ENCODE results near the gene HMGCS1. TPM values are rescaled to one million over a fixed set of nuclear protein-coding genes. Genes with fewer than 3 reads are reported as not detected.

HMGCS1 gene
- total RNA-seq, 1 experiment from 2014 or later = 52.8 TPM

DNA sequence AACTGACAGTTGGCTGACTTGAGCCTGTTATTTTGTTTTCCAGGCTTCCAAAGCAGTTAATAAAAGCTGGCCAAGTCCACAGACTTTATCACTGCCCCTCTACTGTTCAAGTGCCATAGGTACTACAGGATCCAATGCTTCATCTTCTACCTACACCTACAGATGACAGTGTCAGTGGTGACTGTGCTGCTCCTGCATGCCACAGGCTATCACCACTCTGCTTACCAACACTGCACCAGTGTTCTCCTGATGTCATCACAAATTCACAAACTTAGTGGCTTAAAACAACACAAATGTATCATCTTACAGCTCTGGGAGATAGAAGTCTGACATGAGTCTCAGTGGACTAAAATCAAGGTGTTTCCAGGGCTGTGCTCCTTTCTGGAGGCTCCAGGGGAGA, 26.6 kb downstream of the HMGCS1 start:
- no TSS peak for BruUV-seq (replicated peaks)
- no peaks in the 10 kb centered on the region for H3K4me1 ChIP-seq (ENCODE audit: control insufficient read depth in 1 of 2, insufficient read depth in 2 of 2, low read length in 2 of 2)
- H3K79me2 ChIP-seq (ENCODE audit: insufficient read depth, low read length) = no peaks in the 10 kb centered on the region
- H3K27me3 ChIP-seq (ENCODE audit: insufficient read depth, low read length) = no peaks in the 10 kb centered on the region
- H3K9ac ChIP-seq (ENCODE audit: low read length) = no peak overlapping the region
- no peak overlapping the region for H3K27ac ChIP-seq (ENCODE audit: low read depth, low read length)
- DNase-seq (ENCODE audit: low read depth, low spot score) (no peak), ATAC-seq (no peak)
- H2AFZ ChIP-seq (ENCODE audit: low read depth, low read length, poor library complexity, severe bottlenecking) = no peak overlapping the region
- no peak overlapping the region for H3K4me3 ChIP-seq (replicated peaks in 1 of 2; ENCODE audit: low read depth in 1 of 2, low read length in 2 of 2)
- intact Hi-C loops (cut with micrococcal nuclease) = no loop called here
- peaks cover 7 to 8% of the 10 kb centered on the region in 2 experiments; a peak in 1 of 4 replicates for H3K36me3 ChIP-seq (ENCODE audit: control insufficient read depth in 1 of 2, insufficient read depth in 2 of 2, low read length in 2 of 2)
- H4K20me1 ChIP-seq (ENCODE audit: insufficient read depth) = no peaks in the 10 kb centered on the region
- H3K4me2 ChIP-seq (ENCODE audit: low read length) = no peak overlapping the region
- no peaks in the 10 kb centered on the region for H3K9me3 ChIP-seq (ENCODE audit: control insufficient read depth in 1 of 2, insufficient read depth in 1 of 2, low read depth in 1 of 2, low read length in 2 of 2)
- ChIA-PET CTCF (no interaction called here), POLR2A (no interaction called here), RAD21 (ENCODE audit: low non-redundant PET in 1 of 2, low total read pairs in 2 of 2, uncharacterized antibody in 2 of 2, unreplicated experiment in 2 of 2) (no interaction called here)
- TF ChIP-seq POLR2AphosphoS5 (IDR thresholded peaks at IDR 0.05; ENCODE audit: low read depth, low read length) (no peak), FOSL1 (IDR thresholded peaks at IDR 0.05; ENCODE audit: low read depth) (no peak), MAX (IDR thresholded peaks at IDR 0.05) (no peak), EZH2phosphoT487 (IDR thresholded peaks at IDR 0.05; ENCODE audit: borderline replicate concordance) (no peak), ZFX (IDR thresholded peaks at IDR 0.05) (no peak), SP1 (IDR thresholded peaks at IDR 0.05; ENCODE audit: low read depth) (no peak), TCF7L2 (IDR thresholded peaks at IDR 0.05; ENCODE audit: borderline replicate concordance, extremely low read depth, insufficient read depth, insufficient read length) (no peak)
- TF ChIP-seq, protein P1, sequence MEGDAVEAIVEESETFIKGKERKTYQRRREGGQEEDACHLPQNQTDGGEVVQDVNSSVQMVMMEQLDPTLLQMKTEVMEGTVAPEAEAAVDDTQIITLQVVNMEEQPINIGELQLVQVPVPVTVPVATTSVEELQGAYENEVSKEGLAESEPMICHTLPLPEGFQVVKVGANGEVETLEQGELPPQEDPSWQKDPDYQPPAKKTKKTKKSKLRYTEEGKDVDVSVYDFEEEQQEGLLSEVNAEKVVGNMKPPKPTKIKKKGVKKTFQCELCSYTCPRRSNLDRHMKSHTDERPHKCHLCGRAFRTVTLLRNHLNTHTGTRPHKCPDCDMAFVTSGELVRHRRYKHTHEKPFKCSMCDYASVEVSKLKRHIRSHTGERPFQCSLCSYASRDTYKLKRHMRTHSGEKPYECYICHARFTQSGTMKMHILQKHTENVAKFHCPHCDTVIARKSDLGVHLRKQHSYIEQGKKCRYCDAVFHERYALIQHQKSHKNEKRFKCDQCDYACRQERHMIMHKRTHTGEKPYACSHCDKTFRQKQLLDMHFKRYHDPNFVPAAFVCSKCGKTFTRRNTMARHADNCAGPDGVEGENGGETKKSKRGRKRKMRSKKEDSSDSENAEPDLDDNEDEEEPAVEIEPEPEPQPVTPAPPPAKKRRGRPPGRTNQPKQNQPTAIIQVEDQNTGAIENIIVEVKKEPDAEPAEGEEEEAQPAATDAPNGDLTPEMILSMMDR (IDR thresholded peaks at IDR 0.05 in 2 of 3, conservative IDR thresholded peaks at IDR 0.05 in 1 of 3; ENCODE audit: borderline replicate concordance in 1 of 3, insufficient read depth in 1 of 3, low read depth in 2 of 3, low read length in 2 of 3) = no peak
- no peaks in the 10 kb centered on the region for H3K9me2 ChIP-seq (ENCODE audit: insufficient read depth)

Data from HCT116 (cell line).